ENCODE measurements around the gene URAD. TPM values are rescaled to one million over a fixed set of nuclear protein-coding genes. Genes with fewer than 3 reads are reported as not detected.

Gene URAD
- total and polyA plus RNA-seq, 7 experiments from 2014 or later = not detected

GRCh38 chr13:28031220-28031895, 42.9 kb upstream of the URAD start:
- Histone ChIP-seq H3K4me3 (ENCODE audit: low read length) (no peak overlapping the region), H3K4me1 (ENCODE audit: control insufficient read depth in 2 of 2, insufficient read depth in 2 of 2, low read length in 2 of 2) (peaks cover 0 to 3% of the 10 kb centered on the region in 2 donors), H3K36me3 (ENCODE audit: control insufficient read depth in 2 of 3, insufficient read depth in 3 of 3, low read length in 3 of 3) (no peaks in the 10 kb centered on the region), H3K27ac (ENCODE audit: low read depth, low read length) (no peak overlapping the region), H3K9me3 (ENCODE audit: control insufficient read depth in 2 of 3, low read length in 3 of 3) (no peaks in the 10 kb centered on the region), H3K27me3 (ENCODE audit: control insufficient read depth in 2 of 2, insufficient read depth in 2 of 2, low read length in 2 of 2) (peaks cover 0 to 4% of the 10 kb centered on the region in 2 donors)
- H3K9me3 Mint-ChIP-seq = no peaks in the 10 kb centered on the region
- ChIA-PET CTCF (interaction anchor here (0.7 kb wide), 1 partner anchor 863 kb away, joined by 5 read pairs; no protein-coding TSS in a partner anchor), POLR2A (no interaction called here)
- intact Hi-C loops (cut with micrococcal nuclease) = no loop called here
- DNase-seq (no peak), ATAC-seq (peak; percentile 73)
- peaks cover 8 to 47% (median 28%) of the 10 kb centered on the region in 5 donors for H3K27me3 Mint-ChIP-seq
- no peaks in the 10 kb centered on the region for H3K36me3 Mint-ChIP-seq
- H3K4me3 Mint-ChIP-seq = no peak overlapping the region
- peaks cover 3 to 15% (median 10%) of the 10 kb centered on the region in 7 donors for H3K4me1 Mint-ChIP-seq
- H3K27ac Mint-ChIP-seq = no peak overlapping the region

GRCh38 chr13:28027607-28028364, 39.3 kb upstream of the URAD start:
- DNase-seq (peak in 2 of 9 donors; percentile 5 to 11), ATAC-seq (no peak)
- Mint-ChIP-seq H3K4me3 (no peak overlapping the region), H3K4me1 (peaks cover 3 to 15% (median 10%) of the 10 kb centered on the region in 7 donors), H3K27me3 (peaks cover 8 to 25% (median 15%) of the 10 kb centered on the region in 5 donors), H3K36me3 (no peaks in the 10 kb centered on the region), H3K27ac (no peak overlapping the region), H3K9me3 (peaks cover 0 to 1% (median 0%) of the 10 kb centered on the region in 11 donors)
- no peaks in the 10 kb centered on the region for H3K9me3 ChIP-seq (ENCODE audit: control insufficient read depth in 2 of 3, low read length in 3 of 3)
- H3K4me1 ChIP-seq (ENCODE audit: control insufficient read depth in 2 of 2, insufficient read depth in 2 of 2, low read length in 2 of 2) = peaks cover 0 to 3% of the 10 kb centered on the region in 2 donors
- H3K27me3 ChIP-seq (ENCODE audit: control insufficient read depth in 2 of 2, insufficient read depth in 2 of 2, low read length in 2 of 2) = peaks cover 0 to 4% of the 10 kb centered on the region in 2 donors
- CTCF ChIA-PET = no interaction called here
- H3K36me3 ChIP-seq (ENCODE audit: control insufficient read depth in 2 of 3, insufficient read depth in 3 of 3, low read length in 3 of 3) = no peaks in the 10 kb centered on the region
- no peak overlapping the region for H3K4me3 ChIP-seq (ENCODE audit: low read length)
- POLR2A ChIA-PET = no interaction called here
- H3K27ac ChIP-seq (ENCODE audit: low read depth, low read length) = no peak overlapping the region
- intact Hi-C loops (cut with micrococcal nuclease) = no loop called here

- H3K9me3 Mint-ChIP-seq = peaks cover 0 to 1% (median 0%) of the 10 kb centered on the region in 11 donors
- CTCF ChIA-PET = no interaction called here
- intact Hi-C loops (cut with micrococcal nuclease) = no loop called here
Observed at GRCh38 chr13:28027071-28027470, 38.6 kb upstream of the URAD start.

GRCh38 chr13:28026508-28026907, 38.0 kb upstream of the URAD start:
- Mint-ChIP-seq H3K27ac (no peak overlapping the region), H3K4me1 (peaks cover 3 to 13% (median 10%) of the 10 kb centered on the region in 7 donors), H3K36me3 (no peaks in the 10 kb centered on the region), H3K4me3 (no peak overlapping the region), H3K9me3 (peaks cover 0 to 1% (median 0%) of the 10 kb centered on the region in 11 donors), H3K27me3 (peaks cover 8 to 15% (median 9%) of the 10 kb centered on the region in 5 donors)
- Histone ChIP-seq H3K27me3 (ENCODE audit: control insufficient read depth in 2 of 2, insufficient read depth in 2 of 2, low read length in 2 of 2) (peaks cover 0 to 4% of the 10 kb centered on the region in 2 donors), H3K4me3 (ENCODE audit: low read length) (no peak overlapping the region), H3K36me3 (ENCODE audit: control insufficient read depth in 2 of 3, insufficient read depth in 3 of 3, low read length in 3 of 3) (no peaks in the 10 kb centered on the region), H3K4me1 (ENCODE audit: control insufficient read depth in 2 of 2, insufficient read depth in 2 of 2, low read length in 2 of 2) (peaks cover 0 to 3% of the 10 kb centered on the region in 2 donors), H3K27ac (ENCODE audit: low read depth, low read length) (no peak overlapping the region), H3K9me3 (ENCODE audit: control insufficient read depth in 2 of 3, low read length in 3 of 3) (no peaks in the 10 kb centered on the region)
- intact Hi-C loops (cut with micrococcal nuclease) = no loop called here
- ChIA-PET CTCF (no interaction called here), POLR2A (no interaction called here)
- DNase-seq (no peak), ATAC-seq (no peak)

More at GRCh38 chr13:28027071-28027470, 38.6 kb upstream of the URAD start:
- DNase-seq (no peak), ATAC-seq (no peak)
- Histone ChIP-seq H3K4me1 (ENCODE audit: control insufficient read depth in 2 of 2, insufficient read depth in 2 of 2, low read length in 2 of 2) (peaks cover 0 to 3% of the 10 kb centered on the region in 2 donors), H3K27ac (ENCODE audit: low read depth, low read length) (no peak overlapping the region), H3K4me3 (ENCODE audit: low read length) (no peak overlapping the region), H3K36me3 (ENCODE audit: control insufficient read depth in 2 of 3, insufficient read depth in 3 of 3, low read length in 3 of 3) (no peaks in the 10 kb centered on the region), H3K27me3 (ENCODE audit: control insufficient read depth in 2 of 2, insufficient read depth in 2 of 2, low read length in 2 of 2) (peaks cover 0 to 4% of the 10 kb centered on the region in 2 donors), H3K9me3 (ENCODE audit: control insufficient read depth in 2 of 3, low read length in 3 of 3) (no peaks in the 10 kb centered on the region)
- POLR2A ChIA-PET = no interaction called here
- H3K27me3 Mint-ChIP-seq = peaks cover 8 to 19% (median 11%) of the 10 kb centered on the region in 5 donors
- no peaks in the 10 kb centered on the region for H3K36me3 Mint-ChIP-seq
- H3K4me1 Mint-ChIP-seq = peaks cover 3 to 13% (median 10%) of the 10 kb centered on the region in 7 donors
- H3K4me3 Mint-ChIP-seq = no peak overlapping the region
- no peak overlapping the region for H3K27ac Mint-ChIP-seq

GRCh38 chr13:28022848-28023518, 34.5 kb upstream of the URAD start:
- Histone ChIP-seq H3K27me3 (ENCODE audit: control insufficient read depth in 2 of 2, insufficient read depth in 2 of 2, low read length in 2 of 2) (peaks cover 0 to 2% of the 10 kb centered on the region in 2 donors), H3K9me3 (ENCODE audit: control insufficient read depth in 2 of 3, low read length in 3 of 3) (no peaks in the 10 kb centered on the region), H3K36me3 (ENCODE audit: control insufficient read depth in 2 of 3, insufficient read depth in 3 of 3, low read length in 3 of 3) (no peaks in the 10 kb centered on the region), H3K4me1 (ENCODE audit: control insufficient read depth in 2 of 2, insufficient read depth in 2 of 2, low read length in 2 of 2) (peaks cover 0 to 3% of the 10 kb centered on the region in 2 donors), H3K4me3 (ENCODE audit: low read length) (no peak overlapping the region), H3K27ac (ENCODE audit: low read depth, low read length) (no peak overlapping the region)
- Mint-ChIP-seq H3K27ac (no peak overlapping the region), H3K4me3 (no peak overlapping the region), H3K4me1 (peaks cover 3 to 11% (median 9%) of the 10 kb centered on the region in 7 donors), H3K9me3 (peaks cover 0 to 1% (median 0%) of the 10 kb centered on the region in 11 donors), H3K27me3 (peaks cover 0 to 6% (median 4%) of the 10 kb centered on the region in 5 donors), H3K36me3 (no peaks in the 10 kb centered on the region)
- POLR2A ChIA-PET = no interaction called here
- intact Hi-C loops (cut with micrococcal nuclease) = no loop called here
- DNase-seq (no peak), ATAC-seq (no peak)
- CTCF ChIA-PET = no interaction called here

- H3K36me3 ChIP-seq (ENCODE audit: control insufficient read depth in 2 of 3, insufficient read depth in 3 of 3, low read length in 3 of 3) = no peaks in the 10 kb centered on the region
- no peak overlapping the region for H3K27ac ChIP-seq (ENCODE audit: low read depth, low read length)
- no peak overlapping the region for H3K4me3 Mint-ChIP-seq
- H3K27ac Mint-ChIP-seq = no peak overlapping the region
- H3K27me3 ChIP-seq (ENCODE audit: control insufficient read depth in 2 of 2, insufficient read depth in 2 of 2, low read length in 2 of 2) = no peaks in the 10 kb centered on the region
- no peaks in the 10 kb centered on the region for H3K9me3 ChIP-seq (ENCODE audit: control insufficient read depth in 2 of 3, low read length in 3 of 3)
- peaks cover 10 to 16% (median 11%) of the 10 kb centered on the region in 5 donors for H3K27me3 Mint-ChIP-seq
- ChIA-PET POLR2A (no interaction called here), CTCF (no interaction called here)
- no peaks in the 10 kb centered on the region for H3K4me1 ChIP-seq (ENCODE audit: control insufficient read depth in 2 of 2, insufficient read depth in 2 of 2, low read length in 2 of 2)
- no peak overlapping the region for H3K4me3 ChIP-seq (ENCODE audit: low read length)
- DNase-seq (no peak), ATAC-seq (no peak)
- H3K4me1 Mint-ChIP-seq = peaks cover 0 to 3% (median 0%) of the 10 kb centered on the region in 7 donors
- no peaks in the 10 kb centered on the region for H3K36me3 Mint-ChIP-seq
- intact Hi-C loops (cut with micrococcal nuclease) = no loop called here
- no peaks in the 10 kb centered on the region for H3K9me3 Mint-ChIP-seq
Observed at GRCh38 chr13:28014301-28014700, 25.8 kb upstream of the URAD start.

Data from naive thymus-derived CD4-positive, alpha-beta T cell (primary cell).